Stimulated activated CD8-positive, alpha-beta memory T cell treated with anti-CD3 and anti-CD28 coated beads, Interleukin-7, amount 100 ng/mL, for 1 hour (primary cell): ENCODE measurements around the gene YLPM1.

ENCODE experiments used
- DNase-seq, 2 donors: peaks; one replicate each; pipeline ENCODE4 v3.0.0-alpha.2; 2020; ENCODE audit warnings: low read depth in 2 of 2

The YLPM1 gene

DNA sequence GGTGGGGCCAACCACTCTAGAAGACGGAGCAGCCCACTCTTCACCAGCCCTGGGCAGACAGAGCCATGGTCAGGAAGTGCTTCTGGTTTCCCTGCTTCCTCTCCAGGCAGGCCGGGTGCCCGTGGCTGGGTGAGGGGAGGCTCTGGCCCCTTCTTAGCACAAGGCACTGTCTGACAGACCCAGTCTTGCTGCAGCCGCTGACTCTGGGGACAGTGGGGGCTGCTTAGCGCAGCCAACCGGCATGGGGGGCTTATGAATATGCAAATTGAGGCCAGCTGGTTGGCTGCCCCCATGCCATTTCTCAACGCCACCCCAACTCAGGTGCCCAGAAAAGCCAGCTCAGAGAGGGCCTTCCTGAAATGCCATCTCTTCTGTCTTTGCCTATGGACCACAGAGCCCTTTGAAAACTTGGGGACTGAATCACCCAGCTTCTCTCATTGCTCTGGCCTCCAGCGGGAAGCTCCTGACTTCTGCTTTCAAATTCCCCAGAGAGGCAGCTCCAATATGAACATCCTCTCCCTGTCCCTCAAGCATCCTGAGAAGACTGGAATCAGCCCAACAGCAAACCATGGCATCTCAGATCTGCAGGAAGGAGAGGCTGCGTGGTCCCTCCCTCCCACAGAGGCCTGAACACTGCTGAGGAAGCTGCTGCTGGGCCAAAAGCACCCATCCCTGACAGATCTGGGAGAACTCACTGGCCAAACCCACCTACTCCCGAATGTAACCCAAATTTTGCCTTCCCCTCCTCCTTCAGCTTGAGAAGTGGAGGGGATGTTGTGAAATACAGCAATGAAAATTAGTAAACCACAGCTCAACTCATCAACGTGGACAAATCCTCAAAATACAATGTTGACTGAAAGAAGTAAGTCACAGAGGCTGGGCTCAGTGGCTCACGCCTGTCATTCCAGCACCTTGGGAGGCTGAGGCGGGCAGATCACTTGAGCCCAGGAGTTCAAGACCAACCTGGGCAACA lies 113.1 kb downstream of the YLPM1 start, which contains the start of gene PROX2:
Gene PROX2 (minus strand): TSS at position 205 of the 973 bp plus-strand sequence. CDS start 12,311 bp downstream, outside the sequence.
- DNase-seq = no peak

DNA sequence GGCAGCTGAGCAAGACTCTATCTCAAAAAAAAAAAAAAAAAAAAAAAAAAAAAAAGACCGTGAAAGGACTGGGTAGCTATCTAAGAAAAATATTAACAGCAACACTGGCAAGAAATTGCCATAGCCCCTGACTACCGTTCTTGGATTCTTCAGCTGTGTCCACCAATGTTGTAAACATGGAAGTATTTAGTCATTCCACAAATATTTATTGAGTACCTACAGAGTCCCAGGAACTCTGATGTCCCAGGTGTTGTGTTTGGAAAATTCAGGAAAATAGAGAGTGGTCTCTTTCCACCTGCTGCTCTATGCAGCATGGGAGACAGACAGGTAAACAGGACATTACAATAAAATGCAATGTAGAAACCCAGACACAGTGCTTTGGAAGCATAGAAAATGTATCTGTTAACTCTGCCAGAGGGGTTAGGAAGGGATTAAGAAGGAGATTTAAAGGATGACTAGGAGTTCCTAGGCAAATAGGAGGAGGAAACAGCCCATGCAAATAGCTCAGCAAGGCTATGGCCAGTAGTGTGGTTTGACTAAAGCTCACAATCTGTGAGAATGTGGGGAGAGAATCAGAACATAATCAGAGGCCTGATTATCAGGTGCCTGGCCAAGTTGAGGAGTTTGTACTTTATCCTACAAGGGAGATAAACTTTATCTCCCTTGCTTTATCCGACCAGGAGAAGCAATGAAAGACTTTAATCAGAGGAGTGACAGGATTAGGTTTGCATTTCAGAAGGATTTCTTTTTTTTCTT lies 116.5 kb downstream of the YLPM1 start:
- no peak for DNase-seq

DNA sequence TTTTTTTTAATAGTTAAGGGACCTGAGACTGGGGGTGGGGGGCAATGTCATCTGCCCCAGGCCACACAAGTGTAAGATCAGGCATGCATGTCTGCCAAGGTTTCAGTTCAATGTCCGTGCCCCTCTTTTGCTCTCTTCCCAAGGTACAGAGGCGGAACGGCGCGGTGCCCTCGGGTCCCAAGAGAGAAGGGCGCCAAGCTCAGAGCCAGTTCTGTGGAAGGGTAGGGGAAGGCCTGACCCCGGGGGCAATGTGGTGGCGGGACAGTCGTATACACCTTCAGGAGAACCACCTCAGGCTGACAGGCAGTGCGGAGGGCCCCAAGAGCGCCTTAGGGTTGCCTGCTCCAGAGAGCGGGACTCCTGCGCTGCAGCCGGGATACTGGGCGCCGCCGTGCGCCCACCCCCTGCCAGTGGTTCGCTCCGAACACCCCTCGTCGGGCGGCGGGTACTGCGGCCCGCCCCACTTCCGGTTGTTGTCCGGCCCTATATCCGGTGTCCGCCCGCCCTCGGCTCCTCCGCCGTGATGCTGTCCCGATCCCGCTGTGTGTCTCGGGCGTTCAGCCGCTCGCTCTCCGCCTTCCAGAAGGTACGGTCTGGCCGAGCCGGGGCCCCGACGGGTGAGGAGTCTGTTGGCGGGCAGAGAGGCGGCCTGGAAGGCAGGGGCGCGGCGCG lies 118.5 kb downstream of the YLPM1 start, which contains the start of gene DLST:
Gene DLST (plus strand): TSS at position 486 of the 672 bp plus-strand sequence. CDS start 38 bp downstream, at position 524.
- peak; percentile 69 to 73 for DNase-seq

DNA sequence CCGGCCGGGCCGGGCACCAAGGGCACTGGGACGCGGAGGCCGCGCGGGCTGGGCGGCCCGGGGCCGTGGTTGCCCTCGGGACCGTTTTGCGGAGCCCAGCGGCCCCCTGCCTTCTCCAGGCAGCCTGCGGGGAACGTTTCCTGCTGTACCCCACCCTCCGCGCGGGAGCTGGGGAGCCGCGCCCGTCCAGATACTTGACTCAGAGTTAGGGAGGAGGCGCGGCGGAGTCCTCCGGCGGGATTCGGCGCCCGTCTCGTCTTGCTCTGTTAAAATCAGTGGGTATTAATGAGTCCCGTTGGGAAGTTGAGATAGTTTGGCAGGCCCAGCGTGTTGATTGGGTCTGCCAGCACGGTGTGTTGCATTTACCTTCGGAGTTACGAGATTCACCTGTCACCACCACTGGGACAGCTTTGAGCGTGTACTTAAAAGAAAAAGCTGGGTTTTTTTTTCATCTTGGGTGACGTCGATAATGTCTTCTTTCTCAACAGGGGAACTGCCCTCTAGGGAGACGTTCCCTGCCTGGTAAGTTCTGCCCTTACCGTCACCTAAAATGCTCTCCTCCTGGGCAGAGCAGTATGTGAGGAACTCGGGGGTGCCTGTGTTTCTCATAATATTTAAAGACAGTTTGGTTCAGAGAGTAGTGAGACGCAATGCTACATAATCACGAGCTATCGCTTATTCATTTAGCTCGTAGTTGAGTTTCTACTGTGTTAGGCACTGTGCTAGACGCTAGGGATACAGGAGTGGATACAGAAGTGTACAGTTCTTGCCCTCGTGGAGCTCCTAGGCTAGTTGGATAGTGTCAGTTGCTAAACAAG lies 119.2 kb downstream of the YLPM1 start:
- no peak for DNase-seq
